Hematopoietic multipotent progenitor cell treated with erythropoietin and hydrocortisone succinate and interleukin-3 and kit ligand, for 17 days (in vitro differentiated cells): ENCODE measurements around the gene MAD1L1.
"Not testable (repeated sequence)": the region's sequence is repeated elsewhere in the genome, so short reads cannot be mapped to it uniquely, and the experiment has no call there.

Source experiments
- DNase-seq: peaks from one replicate; pipeline ENCODE4 v3.0.0-alpha.2; 2015; ENCODE audit warnings: low spot score

The MAD1L1 gene

GRCh38 chr7:2062648-2063047, 170.1 kb downstream of the MAD1L1 start:
- no peak for DNase-seq

- no peak for DNase-seq
These were observed 172.0 kb downstream of the MAD1L1 start for GRCh38 chr7:2060701-2061100.

- DNase-seq = no peak
These were observed 172.6 kb downstream of the MAD1L1 start for GRCh38 chr7:2059964-2060700.

GRCh38 chr7:2058246-2058645, 174.5 kb downstream of the MAD1L1 start:
- DNase-seq = not testable (repeated sequence)

GRCh38 chr7:2055956-2056355, 176.8 kb downstream of the MAD1L1 start:
- no peak for DNase-seq

- DNase-seq = no peak
These were observed 177.8 kb downstream of the MAD1L1 start for GRCh38 chr7:2054927-2055326.

GRCh38 chr7:2053395-2053794, 179.3 kb downstream of the MAD1L1 start:
- DNase-seq = no peak

GRCh38 chr7:2052657-2053048, 180.1 kb downstream of the MAD1L1 start:
- no peak for DNase-seq

GRCh38 chr7:2051707-2052656, 180.8 kb downstream of the MAD1L1 start:
- DNase-seq = no peak

GRCh38 chr7:2050511-2050866, 182.3 kb downstream of the MAD1L1 start:
- DNase-seq = no peak

- no peak for DNase-seq
These were observed 182.8 kb downstream of the MAD1L1 start for GRCh38 chr7:2049782-2050510.

GRCh38 chr7:2049111-2049781, 183.5 kb downstream of the MAD1L1 start:
- no peak for DNase-seq

- no peak for DNase-seq
These were observed 184.2 kb downstream of the MAD1L1 start for GRCh38 chr7:2048531-2048930.

- no peak for DNase-seq
These were observed 184.7 kb downstream of the MAD1L1 start for GRCh38 chr7:2048006-2048405.

GRCh38 chr7:2046581-2047565, 185.9 kb downstream of the MAD1L1 start:
- no peak for DNase-seq

- DNase-seq = no peak
These were observed 187.0 kb downstream of the MAD1L1 start for GRCh38 chr7:2045559-2046405.

- DNase-seq = no peak
These were observed 187.8 kb downstream of the MAD1L1 start for GRCh38 chr7:2044883-2045471.

- DNase-seq = no peak
These were observed 188.3 kb downstream of the MAD1L1 start for GRCh38 chr7:2044311-2044882.
